Stimulated activated CD8-positive, alpha-beta memory T cell treated with anti-CD3 and anti-CD28 coated beads, Interleukin-7, amount 100 ng/mL, for 24 hours (primary cell): Measurements from ENCODE around the gene TNRC18.
"Not testable (repeated sequence)": the region's sequence is repeated elsewhere in the genome, so short reads cannot be mapped to it uniquely, and the experiment has no call there.

ENCODE experiments used
- DNase-seq: peaks from one replicate; pipeline ENCODE4 v3.0.0-alpha.2; 2020; ENCODE audit warnings: low read depth

The TNRC18 gene

DNA sequence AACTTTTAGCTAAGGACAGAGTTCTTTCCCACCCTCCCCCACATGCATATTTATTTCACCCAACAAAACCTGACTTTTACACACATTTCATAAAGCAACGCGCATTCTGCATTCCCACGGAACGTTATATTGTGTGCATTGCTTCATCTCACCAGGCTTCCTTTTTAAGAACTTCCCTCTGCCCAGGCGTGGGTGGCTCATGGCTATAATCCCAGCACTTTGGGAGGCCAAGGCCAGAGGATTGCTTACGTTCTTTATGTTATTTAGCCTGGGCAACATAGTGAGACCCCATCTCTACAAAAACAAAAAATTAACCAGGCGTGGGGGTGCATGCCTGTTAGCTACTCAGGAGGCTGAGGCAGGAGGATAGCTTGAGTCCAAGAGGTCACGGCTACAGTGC lies 155.8 kb downstream of the TNRC18 start:
- DNase-seq = not testable (repeated sequence)

DNA sequence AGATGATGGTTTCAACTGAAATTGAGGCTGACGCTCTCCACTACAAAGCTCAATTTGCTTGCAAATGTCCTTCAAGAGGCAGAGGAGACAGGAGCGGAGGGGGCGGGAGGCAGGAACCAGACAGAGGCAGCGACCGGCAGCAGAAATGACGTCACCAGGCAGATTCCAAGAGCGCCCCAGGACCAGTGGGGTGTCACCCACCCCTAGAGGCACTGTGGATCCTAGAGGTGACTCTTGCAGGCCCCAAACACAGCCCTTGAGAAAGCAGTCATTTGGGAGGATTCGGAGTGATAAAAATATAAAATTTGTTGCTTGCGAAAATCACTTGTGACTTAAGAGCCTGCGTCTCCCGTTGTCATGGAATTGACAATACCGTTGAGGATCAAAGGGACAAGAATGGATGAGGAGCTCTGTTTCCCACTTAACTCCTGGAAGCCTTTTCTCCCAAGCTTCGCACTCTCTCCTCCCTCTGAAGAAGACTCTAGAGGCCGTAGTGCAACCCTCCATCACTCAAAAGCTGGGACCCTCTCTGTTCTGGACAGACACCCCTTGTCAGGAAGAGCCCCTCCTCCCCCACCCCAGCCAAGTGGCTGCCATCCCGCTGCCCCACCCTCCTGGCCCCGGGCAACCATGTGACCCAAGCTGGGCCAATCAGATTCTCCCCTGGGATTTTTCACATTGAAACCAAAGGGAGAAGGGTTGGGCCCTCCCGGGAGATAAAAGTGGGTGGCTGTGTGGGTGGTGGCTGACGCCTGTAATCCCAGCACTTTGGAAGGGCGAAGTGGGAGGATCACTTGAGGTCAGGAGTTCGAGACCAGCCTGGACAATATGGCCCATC lies 157.2 kb downstream of the TNRC18 start:
- no peak for DNase-seq

DNA sequence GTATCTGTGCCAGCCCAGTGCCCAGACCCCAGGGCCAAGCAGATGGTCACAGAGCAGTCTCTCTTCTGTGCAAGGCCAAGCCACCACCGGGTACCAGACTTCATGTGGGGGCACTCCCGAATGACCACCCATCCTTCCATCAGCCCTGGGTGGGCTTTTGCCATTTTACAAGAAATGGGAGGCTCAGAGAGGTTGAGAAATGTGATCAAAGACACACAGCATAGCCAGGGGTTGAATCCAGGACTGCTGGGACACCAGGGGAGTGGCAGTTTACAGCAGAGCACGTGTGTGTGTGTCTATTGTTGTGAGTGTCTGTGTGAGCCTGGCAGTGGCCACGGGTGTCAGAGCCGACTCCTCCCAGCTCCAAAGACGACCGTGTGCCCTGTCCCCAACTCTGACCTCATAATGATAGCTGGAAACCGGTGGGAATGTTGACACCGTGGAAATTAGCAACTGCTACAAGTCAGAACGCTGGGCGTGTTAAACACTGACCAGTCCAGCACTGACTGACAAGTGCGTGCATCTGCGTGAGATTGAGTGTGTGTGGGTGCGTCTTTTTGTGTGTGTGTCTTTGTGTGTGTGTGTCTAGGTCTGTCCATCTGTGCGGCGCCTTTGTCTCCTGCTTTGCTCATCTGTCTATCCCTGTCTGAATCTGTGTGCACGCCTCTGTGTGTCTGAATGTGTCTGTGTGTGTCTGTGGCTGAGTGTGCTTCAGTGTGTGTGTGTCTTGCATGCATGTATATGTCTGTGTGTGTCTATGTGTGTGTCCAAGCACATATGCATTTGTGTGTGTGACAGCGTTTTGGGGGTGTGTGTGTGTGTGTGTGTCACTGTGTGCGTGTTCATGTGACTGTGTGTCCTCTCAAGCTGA lies 158.1 kb downstream of the TNRC18 start:
- DNase-seq = no peak

DNA sequence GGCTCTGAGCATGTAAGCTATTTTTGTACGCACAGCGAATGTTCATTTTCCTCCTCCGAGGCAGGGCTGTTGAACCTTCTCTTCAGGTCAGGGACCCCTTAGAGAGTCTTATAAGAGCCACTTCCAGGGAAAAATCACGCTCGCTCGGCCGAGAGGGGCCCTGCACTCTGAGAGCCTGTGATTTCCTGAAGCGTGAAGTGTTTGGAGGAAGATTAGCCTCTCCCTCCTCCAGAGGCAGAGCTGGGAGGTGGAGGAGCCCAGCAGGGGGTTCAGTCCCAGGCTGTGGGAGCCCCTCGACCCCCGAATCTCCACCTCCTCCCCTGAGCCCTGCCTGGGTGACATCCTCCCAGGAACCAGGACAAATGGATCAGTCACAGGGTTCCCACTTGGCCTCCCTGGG lies 160.6 kb downstream of the TNRC18 start:
- DNase-seq = not testable (repeated sequence)

DNA sequence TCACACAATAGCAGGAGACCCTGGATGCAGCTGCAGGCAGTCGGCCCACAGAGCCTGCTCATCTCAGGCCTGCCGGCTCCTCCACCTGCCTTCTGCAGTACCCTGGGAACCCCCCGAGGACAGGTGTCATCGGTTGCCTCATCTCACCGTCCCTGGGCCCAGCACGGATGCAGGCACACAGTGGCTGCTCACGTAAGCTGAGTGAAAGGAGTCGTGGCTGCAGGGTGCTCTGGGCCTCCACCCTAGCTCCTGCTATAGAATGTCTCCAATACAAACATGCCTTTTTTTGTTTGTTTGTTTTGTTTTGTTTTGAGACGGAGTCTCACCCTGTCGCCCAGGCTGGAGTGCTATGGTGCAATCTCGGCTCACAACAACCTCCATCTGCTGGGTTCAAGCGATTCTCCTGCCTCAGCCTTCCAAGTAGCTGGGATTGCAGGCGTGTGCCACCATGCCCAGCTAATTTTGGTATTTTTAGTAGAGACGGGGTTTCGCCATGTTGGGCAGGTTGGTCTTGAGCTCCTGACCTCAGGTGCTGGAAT lies 163.0 kb downstream of the TNRC18 start:
- DNase-seq = not testable (repeated sequence)
